Bone marrow (tissue), 2 donors: Measurements from ENCODE around the gene CLCN1.
"Not testable (repeated sequence)": the region's sequence is repeated elsewhere in the genome, so short reads cannot be mapped to it uniquely, and the experiment has no call there.

Source experiments
- DNase-seq, 2 donors: peaks; one replicate each; lab custom pipeline; 2025; lab: John Stamatoyannopoulos, UW

Gene CLCN1

GRCh38 chr7:143384661-143385631 is 69.0 kb downstream of the CLCN1 start:
- no peak for DNase-seq

GRCh38 chr7:143385891-143386781 is 70.2 kb downstream of the CLCN1 start:
- peak in 1 of 2 donors; percentile 52 for DNase-seq

- DNase-seq = no peak
Observed at GRCh38 chr7:143387156-143387975, 71.5 kb downstream of the CLCN1 start.

- no peak for DNase-seq
Observed at GRCh38 chr7:143388051-143388450, 72.1 kb downstream of the CLCN1 start.

- DNase-seq = no peak
Observed at GRCh38 chr7:143388491-143389101, 72.7 kb downstream of the CLCN1 start.

GRCh38 chr7:143389316-143390103 is 73.6 kb downstream of the CLCN1 start:
- no peak for DNase-seq

GRCh38 chr7:143390104-143390772 is 74.3 kb downstream of the CLCN1 start:
- no peak for DNase-seq

- DNase-seq = no peak
Observed at GRCh38 chr7:143390773-143391317, 74.9 kb downstream of the CLCN1 start.

- DNase-seq = no peak
Observed at GRCh38 chr7:143391462-143392404, 75.8 kb downstream of the CLCN1 start.

GRCh38 chr7:143392427-143392826 is 76.5 kb downstream of the CLCN1 start:
- not testable (repeated sequence) for DNase-seq

- DNase-seq = no peak
Observed at GRCh38 chr7:143392875-143393266, 77.0 kb downstream of the CLCN1 start.

GRCh38 chr7:143393267-143394041 is 77.5 kb downstream of the CLCN1 start:
- no peak for DNase-seq

GRCh38 chr7:143394068-143394467 is 78.2 kb downstream of the CLCN1 start:
- DNase-seq = no peak

GRCh38 chr7:143394777-143395176 is 78.9 kb downstream of the CLCN1 start:
- no peak for DNase-seq

- DNase-seq = peak in 1 of 2 donors; percentile 72
Observed at GRCh38 chr7:143395187-143396149, 79.6 kb downstream of the CLCN1 start.

- no peak for DNase-seq
Observed at GRCh38 chr7:143396182-143396581, 80.3 kb downstream of the CLCN1 start.
